ENCODE results near the gene MRPS24. TPM values are rescaled to one million over a fixed set of nuclear protein-coding genes. Genes with fewer than 3 reads are reported as not detected.

MRPS24 gene
- total and polyA plus RNA-seq, 10 of the 15 experiments (the other 5 are each of a cell fraction or from before 2014, with no cell fraction given): 27.6 to 164 (median 106) TPM

DNA sequence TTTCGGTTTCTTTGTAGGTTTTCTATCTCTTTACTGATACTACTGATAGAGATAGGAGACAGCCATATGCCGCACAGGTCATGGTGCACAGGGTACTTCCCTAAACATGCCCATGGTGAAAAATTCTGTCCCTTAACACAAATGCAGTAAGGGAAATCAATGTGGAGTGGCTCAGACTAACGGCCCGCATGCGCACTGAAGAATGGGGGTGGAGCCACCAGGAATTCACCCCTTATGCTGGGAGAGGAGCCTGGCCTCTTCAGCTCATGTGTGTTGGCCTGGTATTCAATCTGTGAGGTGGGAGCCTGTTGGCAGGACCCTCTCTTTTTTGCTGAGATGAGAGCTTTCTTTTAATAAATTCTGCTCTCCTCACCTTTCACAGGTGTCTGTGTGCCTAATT is 45.5 kb upstream of the MRPS24 start:
- no TSS peak for BruUV-seq (replicated peaks)
- no peaks in the 10 kb centered on the region for H3K79me2 ChIP-seq (ENCODE audit: control insufficient read depth, insufficient read depth, low read length)

More for the DNA sequence above, 45.5 kb upstream of the MRPS24 start:
- POLR2A ChIA-PET: no interaction called here
- RAD21 ChIA-PET (ENCODE audit: unreplicated experiment): no interaction called here
- SMC1A ChIA-PET (ENCODE audit: uncharacterized antibody, unreplicated experiment): no interaction called here
- Histone ChIP-seq H3K4me1 (ENCODE audit: control insufficient read depth, insufficient read depth, low read length) (no peaks in the 10 kb centered on the region), H3K4me3 (no peak overlapping the region), H3K27ac (ENCODE audit: control insufficient read depth, insufficient read depth) (no peak overlapping the region), H3K27me3 (replicated peaks in 1 of 2; ENCODE audit: control insufficient read depth in 2 of 2, insufficient read depth in 2 of 2, low read length in 1 of 2) (no peaks in the 10 kb centered on the region), H3K4me2 (ENCODE audit: control insufficient read depth, insufficient read depth) (no peak overlapping the region), H3K9ac (ENCODE audit: control insufficient read depth, insufficient read depth, low read length) (no peak overlapping the region), H4K20me1 (ENCODE audit: control insufficient read depth, insufficient read depth) (no peaks in the 10 kb centered on the region), H3K36me3 (ENCODE audit: control insufficient read depth in 2 of 2, insufficient read depth in 2 of 2, low read length in 1 of 2) (no peaks in the 10 kb centered on the region), H2AFZ (ENCODE audit: control insufficient read depth, low read depth, low read length) (no peak overlapping the region), H3K9me3 (replicated peaks; ENCODE audit: control insufficient read depth, insufficient read depth, low read length) (no peaks in the 10 kb centered on the region; the same call in 2 of the 3 replicates)
- 96% methylated on average over 5 of the region's 5 CpGs for WGBS (ENCODE audit: insufficient coverage, insufficient replicate concordance, low lambda C conversion rate, missing lambda C conversion rate)
- no peak for TF ChIP-seq CHD1 (IDR thresholded peaks at IDR 0.05; ENCODE audit: low read depth, low read length)
- TF ChIP-seq, protein P1, sequence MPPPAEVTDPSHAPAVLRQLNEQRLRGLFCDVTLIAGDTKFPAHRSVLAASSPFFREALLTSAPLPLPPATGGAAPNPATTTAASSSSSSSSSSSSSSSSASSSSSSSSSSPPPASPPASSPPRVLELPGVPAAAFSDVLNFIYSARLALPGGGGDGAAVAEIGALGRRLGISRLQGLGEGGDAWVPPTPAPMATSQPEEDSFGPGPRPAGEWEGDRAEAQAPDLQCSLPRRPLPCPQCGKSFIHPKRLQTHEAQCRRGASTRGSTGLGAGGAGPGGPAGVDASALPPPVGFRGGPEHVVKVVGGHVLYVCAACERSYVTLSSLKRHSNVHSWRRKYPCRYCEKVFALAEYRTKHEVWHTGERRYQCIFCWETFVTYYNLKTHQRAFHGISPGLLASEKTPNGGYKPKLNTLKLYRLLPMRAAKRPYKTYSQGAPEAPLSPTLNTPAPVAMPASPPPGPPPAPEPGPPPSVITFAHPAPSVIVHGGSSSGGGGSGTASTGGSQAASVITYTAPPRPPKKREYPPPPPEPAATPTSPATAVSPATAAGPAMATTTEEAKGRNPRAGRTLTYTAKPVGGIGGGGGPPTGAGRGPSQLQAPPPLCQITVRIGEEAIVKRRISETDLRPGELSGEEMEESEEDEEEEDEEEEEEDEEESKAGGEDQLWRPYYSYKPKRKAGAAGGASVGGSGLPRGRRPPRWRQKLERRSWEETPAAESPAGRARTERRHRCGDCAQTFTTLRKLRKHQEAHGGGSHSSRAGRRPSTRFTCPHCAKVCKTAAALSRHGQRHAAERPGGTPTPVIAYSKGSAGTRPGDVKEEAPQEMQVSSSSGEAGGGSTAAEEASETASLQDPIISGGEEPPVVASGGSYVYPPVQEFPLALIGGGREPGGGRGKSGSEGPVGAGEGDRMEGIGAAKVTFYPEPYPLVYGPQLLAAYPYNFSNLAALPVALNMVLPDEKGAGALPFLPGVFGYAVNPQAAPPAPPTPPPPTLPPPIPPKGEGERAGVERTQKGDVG (CRISPR knock-in tag; IDR thresholded peaks at IDR 0.05): no peak
- TF ChIP-seq, protein P2, sequence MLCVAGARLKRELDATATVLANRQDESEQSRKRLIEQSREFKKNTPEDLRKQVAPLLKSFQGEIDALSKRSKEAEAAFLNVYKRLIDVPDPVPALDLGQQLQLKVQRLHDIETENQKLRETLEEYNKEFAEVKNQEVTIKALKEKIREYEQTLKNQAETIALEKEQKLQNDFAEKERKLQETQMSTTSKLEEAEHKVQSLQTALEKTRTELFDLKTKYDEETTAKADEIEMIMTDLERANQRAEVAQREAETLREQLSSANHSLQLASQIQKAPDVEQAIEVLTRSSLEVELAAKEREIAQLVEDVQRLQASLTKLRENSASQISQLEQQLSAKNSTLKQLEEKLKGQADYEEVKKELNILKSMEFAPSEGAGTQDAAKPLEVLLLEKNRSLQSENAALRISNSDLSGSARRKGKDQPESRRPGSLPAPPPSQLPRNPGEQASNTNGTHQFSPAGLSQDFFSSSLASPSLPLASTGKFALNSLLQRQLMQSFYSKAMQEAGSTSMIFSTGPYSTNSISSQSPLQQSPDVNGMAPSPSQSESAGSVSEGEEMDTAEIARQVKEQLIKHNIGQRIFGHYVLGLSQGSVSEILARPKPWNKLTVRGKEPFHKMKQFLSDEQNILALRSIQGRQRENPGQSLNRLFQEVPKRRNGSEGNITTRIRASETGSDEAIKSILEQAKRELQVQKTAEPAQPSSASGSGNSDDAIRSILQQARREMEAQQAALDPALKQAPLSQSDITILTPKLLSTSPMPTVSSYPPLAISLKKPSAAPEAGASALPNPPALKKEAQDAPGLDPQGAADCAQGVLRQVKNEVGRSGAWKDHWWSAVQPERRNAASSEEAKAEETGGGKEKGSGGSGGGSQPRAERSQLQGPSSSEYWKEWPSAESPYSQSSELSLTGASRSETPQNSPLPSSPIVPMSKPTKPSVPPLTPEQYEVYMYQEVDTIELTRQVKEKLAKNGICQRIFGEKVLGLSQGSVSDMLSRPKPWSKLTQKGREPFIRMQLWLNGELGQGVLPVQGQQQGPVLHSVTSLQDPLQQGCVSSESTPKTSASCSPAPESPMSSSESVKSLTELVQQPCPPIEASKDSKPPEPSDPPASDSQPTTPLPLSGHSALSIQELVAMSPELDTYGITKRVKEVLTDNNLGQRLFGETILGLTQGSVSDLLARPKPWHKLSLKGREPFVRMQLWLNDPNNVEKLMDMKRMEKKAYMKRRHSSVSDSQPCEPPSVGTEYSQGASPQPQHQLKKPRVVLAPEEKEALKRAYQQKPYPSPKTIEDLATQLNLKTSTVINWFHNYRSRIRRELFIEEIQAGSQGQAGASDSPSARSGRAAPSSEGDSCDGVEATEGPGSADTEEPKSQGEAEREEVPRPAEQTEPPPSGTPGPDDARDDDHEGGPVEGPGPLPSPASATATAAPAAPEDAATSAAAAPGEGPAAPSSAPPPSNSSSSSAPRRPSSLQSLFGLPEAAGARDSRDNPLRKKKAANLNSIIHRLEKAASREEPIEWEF (IDR thresholded peaks at IDR 0.05; ENCODE audit: insufficient replicate concordance, low read depth, low read length): no peak
- TF ChIP-seq ZNF622 (IDR thresholded peaks at IDR 0.05): no peak
- no peak for TF ChIP-seq FOS (IDR thresholded peaks at IDR 0.05; ENCODE audit: borderline replicate concordance, extremely low read depth, insufficient read length)
- no peak for TF ChIP-seq RAD21 (IDR thresholded peaks at IDR 0.05; ENCODE audit: insufficient read depth, low read depth, low read length)
- no peak for TF ChIP-seq SMARCA5 (IDR thresholded peaks at IDR 0.05)
- no peak for TF ChIP-seq TCF12 (IDR thresholded peaks at IDR 0.05; ENCODE audit: low read depth, low read length)
- TF ChIP-seq NR2F1 (conservative IDR thresholded peaks at IDR 0.05): no peak
- TF ChIP-seq SPI1 (IDR thresholded peaks at IDR 0.05; ENCODE audit: borderline replicate concordance, insufficient read depth, low read depth, low read length): no peak
- TF ChIP-seq, protein P3, sequence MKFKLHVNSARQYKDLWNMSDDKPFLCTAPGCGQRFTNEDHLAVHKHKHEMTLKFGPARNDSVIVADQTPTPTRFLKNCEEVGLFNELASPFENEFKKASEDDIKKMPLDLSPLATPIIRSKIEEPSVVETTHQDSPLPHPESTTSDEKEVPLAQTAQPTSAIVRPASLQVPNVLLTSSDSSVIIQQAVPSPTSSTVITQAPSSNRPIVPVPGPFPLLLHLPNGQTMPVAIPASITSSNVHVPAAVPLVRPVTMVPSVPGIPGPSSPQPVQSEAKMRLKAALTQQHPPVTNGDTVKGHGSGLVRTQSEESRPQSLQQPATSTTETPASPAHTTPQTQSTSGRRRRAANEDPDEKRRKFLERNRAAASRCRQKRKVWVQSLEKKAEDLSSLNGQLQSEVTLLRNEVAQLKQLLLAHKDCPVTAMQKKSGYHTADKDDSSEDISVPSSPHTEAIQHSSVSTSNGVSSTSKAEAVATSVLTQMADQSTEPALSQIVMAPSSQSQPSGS (IDR thresholded peaks at IDR 0.05; ENCODE audit: low read length): no peak
- TF ChIP-seq SMAD5 (IDR thresholded peaks at IDR 0.05; ENCODE audit: low read depth): no peak
- TF ChIP-seq SRF (IDR thresholded peaks at IDR 0.05; ENCODE audit: low read depth in 2 of 2, low read length in 2 of 2): no peak
- TF ChIP-seq HDAC2 (IDR thresholded peaks at IDR 0.05): no peak
- no peak for TF ChIP-seq FOXK2 (IDR thresholded peaks at IDR 0.05)
- no peak for TF ChIP-seq BCL11A (IDR thresholded peaks at IDR 0.05; ENCODE audit: low read depth, low read length)
- TF ChIP-seq MYC (IDR thresholded peaks at IDR 0.05; ENCODE audit: insufficient read depth, insufficient read length, insufficient replicate concordance, low read length, severe bottlenecking): no peak
- FAIRE-seq: no peak
- no peak for ATAC-seq
- CTCF ChIA-PET: interaction anchor here (0.9 kb wide), 1 partner anchor 183 kb away, joined by 3 read pairs; no protein-coding TSS in a partner anchor
- DNase-seq (ENCODE audit: low read depth, low spot score): no peak
- intact Hi-C loops (cut with micrococcal nuclease; ENCODE audit: unreplicated experiment) (no loop called here), in situ Hi-C loops (cut with MboI) (no loop called here)

Data from GM12878 (cell line).